ENCODE measurements around the gene SDCBP2. TPM values are rescaled to one million over a fixed set of nuclear protein-coding genes. Genes with fewer than 3 reads are reported as not detected.

The SDCBP2 gene
- total and polyA plus RNA-seq, 2 of the 4 experiments (the other 2 are of a cell fraction) = 0.54 to 1.3 TPM

- no peak for TF ChIP-seq ELK1 (IDR thresholded peaks at IDR 0.05; ENCODE audit: borderline replicate concordance, low read depth, low read length)
- no peak for TF ChIP-seq MXI1 (IDR thresholded peaks at IDR 0.05; ENCODE audit: borderline replicate concordance, low read depth, low read length)
- no peak for TF ChIP-seq FOS (IDR thresholded peaks at IDR 0.05; ENCODE audit: low read depth, low read length)
- TF ChIP-seq CHD1 (IDR thresholded peaks at IDR 0.05; ENCODE audit: low read depth, low read length) = no peak
- no peak for TF ChIP-seq POLR2A (IDR thresholded peaks at IDR 0.05; ENCODE audit: low read depth, low read length)
- no peak for TF ChIP-seq NFE2L2 (IDR thresholded peaks at IDR 0.05; ENCODE audit: low read depth, low read length)
- TF ChIP-seq SMC3 (IDR thresholded peaks at IDR 0.05; ENCODE audit: low read depth, low read length) = no peak
- no peak for TF ChIP-seq CTCF (conservative IDR thresholded peaks at IDR 0.05; ENCODE audit: low read depth, low read length)
- TF ChIP-seq MAZ (IDR thresholded peaks at IDR 0.05; ENCODE audit: borderline replicate concordance, low read depth, low read length) = no peak
- TF ChIP-seq USF2 (IDR thresholded peaks at IDR 0.05; ENCODE audit: low read depth, low read length) = no peak
- Histone ChIP-seq H4K8ac (ENCODE audit: low read depth in 2 of 2, low read length in 2 of 2) (no peak overlapping the region), H3K4me1 (ENCODE audit: control insufficient read depth, insufficient read depth, low read length) (peaks cover 8% of the 10 kb centered on the region), H3K27me3 (ENCODE audit: control insufficient read depth, insufficient read depth, low read length) (no peaks in the 10 kb centered on the region), H2BK15ac (ENCODE audit: low read depth, low read length) (no peak overlapping the region), H4K20me1 (ENCODE audit: insufficient read depth, low read length) (peaks cover 9% of the 10 kb centered on the region; the same call in 1 of the 2 replicates), H2BK120ac (ENCODE audit: low read depth, low read length) (no peak overlapping the region), H3K9me3 (ENCODE audit: control insufficient read depth, insufficient read depth, low read length) (no peaks in the 10 kb centered on the region), H2AK9ac (replicated peaks; ENCODE audit: low read depth, low read length, poor library complexity) (no peak overlapping the region), H2AK5ac (ENCODE audit: low read depth, low read length) (no peak overlapping the region), H3K27ac (ENCODE audit: insufficient read depth, low read length) (no peak overlapping the region), H2BK20ac (ENCODE audit: low read depth, low read length) (no peak overlapping the region), H3K18ac (ENCODE audit: low read depth, low read length) (no peak overlapping the region), H3K4ac (ENCODE audit: low read depth, low read length) (no peak overlapping the region), H3K4me2 (ENCODE audit: low read depth, low read length) (no peak overlapping the region), H3K9me1 (ENCODE audit: insufficient read depth, low read length) (peaks cover 41% of the 10 kb centered on the region), H3K4me3 (ENCODE audit: insufficient read depth, low read depth, low read length) (no peak overlapping the region), H2AFZ (replicated peaks; ENCODE audit: low read length, poor library complexity) (no peak overlapping the region), H3K9ac (ENCODE audit: low read depth, low read length) (no peak overlapping the region), H4K91ac (ENCODE audit: insufficient read depth, low read depth, low read length) (no peak overlapping the region), H3K56ac (ENCODE audit: extremely low read depth, insufficient read depth, low read length) (no peak overlapping the region), H3K36me3 (ENCODE audit: control insufficient read depth, insufficient read depth, low read length) (peaks cover 4% of the 10 kb centered on the region; the same call in 1 of the 2 replicates), H3K79me1 (ENCODE audit: low read depth in 1 of 2, low read length in 2 of 2) (peaks cover under 1 to 18% of the 10 kb centered on the region in 2 experiments; a peak in 2 of 4 replicates), H4K5ac (ENCODE audit: low read depth, low read length) (no peak overlapping the region), H3K23ac (ENCODE audit: low read depth, low read length) (no peak overlapping the region), H3K14ac (replicated peaks; ENCODE audit: low read depth, low read length) (no peak overlapping the region), H2BK5ac (ENCODE audit: low read depth, low read length, poor library complexity, severe bottlenecking) (no peak overlapping the region)
- DNase-seq (no peak), ATAC-seq (ENCODE audit: low read depth) (no peak)
- dilution Hi-C loops (cut with HindIII; ENCODE audit: low sequenced_read_pairs, unreplicated experiment) = no loop called here
- CTCF ChIA-PET = interaction anchor here (0.6 kb wide), 1 partner anchor 73 kb away, joined by 3 read pairs; the partner anchor contains the start of gene RAD21L1
- WGBS, 2 experiments (ENCODE audit: extremely low coverage in 2 of 2, insufficient read length in 1 of 2) = 100% methylated on average over 2 of the region's 5 CpGs; no CpG with 5 or more reads in 1 of the 2 experiments
- in situ Hi-C loops (cut with MboI; ENCODE audit: low sequenced_read_pairs) = no loop called here
- POLR2A ChIA-PET (ENCODE audit: unreplicated experiment) = no interaction called here
- no TSS peak for BruUV-seq (replicated peaks)
- intact Hi-C loops (cut with micrococcal nuclease) = no loop called here
Measured at GRCh38 chr20:1298166-1298565, 30.8 kb downstream of the SDCBP2 start.

Data from IMR-90 (cell line).